Small intestine (tissue), 16 donors: Measurements from ENCODE around the gene ARHGAP21. TPM values are rescaled to one million over a fixed set of nuclear protein-coding genes. Genes with fewer than 3 reads are reported as not detected.
A peak's percentile ranks its signal among the peaks of the same experiment; 100 is the strongest.
"Not testable (repeated sequence)": the region's sequence is repeated elsewhere in the genome, so short reads cannot be mapped to it uniquely, and the experiment has no call there.

Experiments
- DNase-seq, 2 donors: peaks; one replicate each; pipeline versions ENCODE4 v3.0.0 to v3.0.0-alpha.2; 2013
- FAIRE-seq: peaks from 2 replicates; lab custom pipeline; 2012; peaks lifted over from hg19 to GRCh38; lab: Jason Lieb, UNC
- H3K27ac ChIP-seq, 3 donors: one replicate each; pipeline ENCODE4 v1.5.1; 2013; ENCODE audit warnings: low read length in 2 of 3, mild to moderate bottlenecking in 2 of 3, control low read depth in 1 of 3, inconsistent platforms in 1 of 3, low read depth in 1 of 3, moderate library complexity in 1 of 3
- H3K27me3 ChIP-seq, 3 donors: one replicate each; pipeline ENCODE4 v1.6.1; 2013; ENCODE audit warnings: low read length in 3 of 3, inconsistent platforms in 1 of 3; ENCODE audit not compliant: control insufficient read depth in 3 of 3, insufficient read depth in 3 of 3
- H3K36me3 ChIP-seq, 3 donors: one replicate each; pipeline ENCODE4 v1.6.1; 2013; ENCODE audit warnings: low read length in 3 of 3, inconsistent platforms in 1 of 3, low read depth in 1 of 3, mild to moderate bottlenecking in 1 of 3, moderate library complexity in 1 of 3; ENCODE audit not compliant: control insufficient read depth in 3 of 3, insufficient read depth in 2 of 3
- H3K4me1 ChIP-seq, 3 donors: one replicate each; pipeline ENCODE4 v1.6.1; 2013; ENCODE audit warnings: low read length in 2 of 3, inconsistent platforms in 1 of 3, low read depth in 1 of 3, mild to moderate bottlenecking in 1 of 3, moderate library complexity in 1 of 3; ENCODE audit not compliant: control insufficient read depth in 3 of 3, insufficient read depth in 2 of 3
- H3K4me3 ChIP-seq, 3 donors: one replicate each; pipeline ENCODE4 v1.5.1; 2013; ENCODE audit warnings: low read length in 3 of 3, control low read depth in 1 of 3, inconsistent platforms in 1 of 3, low read depth in 1 of 3, mild to moderate bottlenecking in 1 of 3, moderate library complexity in 1 of 3
- H3K9me3 ChIP-seq, 2 donors: one replicate each; pipeline ENCODE4 v1.6.1; 2013; ENCODE audit warnings: low read depth in 1 of 2, low read length in 1 of 2; ENCODE audit not compliant: control insufficient read depth in 2 of 2, insufficient read depth in 1 of 2
- WGBS, 3 donors: extraction: QIAGEN DNeasy Blood & Tissue Kit; methylation state at CpG; one replicate each; pipeline ENCODE4 v1.1.7; 2013; 5-methylcytosine and 5-hydroxymethylcytosine counted together
- long read RNA-seq, 10 donors: transcript quantifications; one replicate each; lab custom pipeline, GENCODE V29; 2026
- polyA plus RNA-seq, 4 donors: library from polyadenylated mRNA; stranded (reverse) in 3 of 4; unstranded in 1 of 4; fragments of 200-250 nt in 3 of 4; fragments of 120-200 nt in 1 of 4; gene quantifications; one replicate each; pipeline versions ENCODE4 v1.2.1 to v1.2.3, GENCODE V29; 2013
- donor health status: healthy with polysubstance abuse.
- donor health status: control.
- donor health status: control.
- donor health status: Bipolar disorder and iron deficiency.
- donor health status: healthy.

Gene ARHGAP21
- 10 to 100 TPM; 20.6 to 42.0 (median 29.7) TPM for polyA plus RNA-seq
- long read RNA-seq, donor 1, partial matches to known transcripts, result 0 of 2 reads
- long read RNA-seq, donor 1, other reads (novel, unspliced or antisense), result 0 of 2 reads
- long read RNA-seq, donor 2, result 0 reads
- long read RNA-seq, donor 3, result 0 reads
- long read RNA-seq, donor 4, result 0 reads
- long read RNA-seq, donor 5, result 0 reads
- long read RNA-seq, donor 6, partial matches to known transcripts, result 0 of 1 reads
- long read RNA-seq, donor 6, other reads (novel, unspliced or antisense), result 0 of 1 reads
- long read RNA-seq, donor 7, result 0 reads
- long read RNA-seq, donor 8, result 0 reads
- long read RNA-seq, donor 9, result 0 reads
- long read RNA-seq, donor 10, transcript ARHGAP21-212 (2 exons, 959 nt), result major isoform, 9 of 10 reads
- long read RNA-seq, donor 10, partial matches to known transcripts, result 0 of 10 reads
- long read RNA-seq, donor 10, other reads (novel, unspliced or antisense), result 0 of 10 reads

DNA sequence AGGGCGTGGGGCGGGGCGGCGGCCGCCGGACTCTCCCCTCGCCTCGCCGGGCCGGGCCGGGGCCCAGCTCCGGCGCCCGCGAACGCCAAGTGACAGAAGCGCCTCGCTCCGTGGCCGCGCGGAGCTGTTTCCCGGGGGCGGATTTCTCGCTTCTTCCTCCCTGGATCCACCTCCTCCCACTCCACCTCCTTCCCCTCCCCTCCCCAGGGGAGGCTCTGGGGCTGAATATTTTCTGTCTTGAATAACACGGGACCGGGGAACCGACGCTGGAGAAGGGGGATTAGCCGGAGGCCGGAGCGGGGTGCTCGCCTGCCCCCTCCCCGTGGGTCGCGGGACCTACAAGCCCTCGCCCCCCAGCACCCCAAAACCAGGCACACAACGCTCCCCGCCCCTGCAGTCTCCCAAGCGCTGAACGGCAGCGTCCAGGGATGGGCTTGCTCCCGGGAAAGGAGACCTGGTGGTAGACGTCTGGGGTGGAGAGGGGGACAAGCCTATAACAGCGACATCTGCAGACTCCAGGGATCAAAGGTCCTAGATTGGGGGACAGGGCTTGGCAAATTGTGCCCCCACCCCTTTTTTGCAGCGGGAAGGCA, at the start of gene ARHGAP21:
Gene ARHGAP21, minus strand, starts transcription at position 100 of the 593 bp plus-strand sequence. CDS start 1,988 bp downstream, outside the sequence.
- DNase-seq (peak; percentile 73 to 86), FAIRE-seq (no peak)
- H3K36me3 ChIP-seq, result peaks cover 0 to 6% (median 0%) of the 10 kb centered on the region in 3 donors
- H3K4me1 ChIP-seq, result peaks cover 0 to 10% (median 0%) of the 10 kb centered on the region in 3 donors
- H3K4me3 ChIP-seq, result peak within 1 kb of the TSS; percentile 85 to 88 (median 86)
- H3K27me3 ChIP-seq, result no peaks in the 10 kb centered on the region
- peak within 1 kb of the TSS; percentile 95 to 97 (median 95) for H3K27ac ChIP-seq
- 0 to 1% (median 1%) methylated on average over 32 to 46 of the region's 46 CpGs for WGBS, 3 donors
- H3K9me3 ChIP-seq, result no peaks in the 10 kb centered on the region

DNA sequence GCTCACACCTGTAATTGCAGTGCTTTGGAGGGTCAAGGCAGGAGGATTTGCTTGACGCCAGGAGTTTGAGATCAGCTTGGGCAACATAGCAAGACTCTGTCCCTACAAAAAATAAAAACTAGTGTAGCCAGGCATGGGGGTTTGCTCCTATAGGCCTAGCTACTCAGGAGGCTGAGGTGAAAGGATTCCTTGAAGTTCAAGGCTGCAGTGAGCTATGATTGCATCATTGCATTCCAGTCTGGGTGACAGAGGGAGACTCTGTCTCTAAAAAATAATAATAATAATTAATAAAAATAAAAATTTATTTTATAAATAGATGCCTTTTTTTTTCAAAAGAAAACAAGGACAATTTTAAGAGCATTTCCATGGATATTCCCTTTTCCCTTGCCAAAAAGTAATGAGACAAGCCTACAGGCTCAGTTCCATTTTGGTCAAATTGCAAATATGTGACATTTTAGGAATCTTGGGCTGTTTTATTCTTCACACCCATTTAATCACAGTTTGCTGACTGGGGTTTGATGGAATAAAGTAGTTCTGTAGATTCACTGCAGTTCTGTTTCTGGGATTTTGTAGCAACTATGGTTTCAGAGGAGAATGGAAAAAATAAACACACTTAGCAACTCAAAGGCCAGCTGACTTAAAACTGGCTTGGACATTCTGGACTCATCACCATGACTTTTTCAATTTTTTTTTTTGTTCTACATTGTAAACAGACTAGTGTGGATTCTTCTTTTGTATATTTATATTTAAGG, 48.4 kb upstream of the ARHGAP21 start:
- H3K27ac ChIP-seq, result no peak overlapping the region
- FAIRE-seq, result no peak
- DNase-seq, result no peak
- H3K4me3 ChIP-seq, result no peak overlapping the region
- H3K9me3 ChIP-seq, result no peaks in the 10 kb centered on the region
- no peaks in the 10 kb centered on the region for H3K36me3 ChIP-seq
- H3K27me3 ChIP-seq, result no peaks in the 10 kb centered on the region
- no peaks in the 10 kb centered on the region for H3K4me1 ChIP-seq
- WGBS, 3 donors, result 79 to 88% (median 86%) methylated on average over 1 of the region's 1 CpG

- not testable (repeated sequence) for DNase-seq, H3K36me3 ChIP-seq, H3K27ac ChIP-seq, H3K4me3 ChIP-seq, H3K27me3 ChIP-seq, FAIRE-seq, H3K4me1 ChIP-seq
- 0 to 57% (median 44%) methylated on average over 1 of the region's 1 CpG for WGBS, 3 donors
- H3K9me3 ChIP-seq, result peaks cover 0 to 12% of the 10 kb centered on the region in 2 donors
Observed at GRCh38 chr10:24764991-24765390, 41.3 kb upstream of the ARHGAP21 start.

- no peak overlapping the region for H3K27ac ChIP-seq
- FAIRE-seq, result no peak
- H3K27me3 ChIP-seq, result no peaks in the 10 kb centered on the region
- no peak overlapping the region for H3K4me3 ChIP-seq
- no peak for DNase-seq
- 56 to 67% (median 66%) methylated on average over 2 of the region's 2 CpGs for WGBS, 3 donors
- H3K36me3 ChIP-seq, result no peaks in the 10 kb centered on the region
- no peaks in the 10 kb centered on the region for H3K4me1 ChIP-seq
- peaks cover 0 to 12% of the 10 kb centered on the region in 2 donors for H3K9me3 ChIP-seq
Observed at GRCh38 chr10:24762966-24763623, 39.4 kb upstream of the ARHGAP21 start.

GRCh38 chr10:24762161-24762924, 38.7 kb upstream of the ARHGAP21 start:
- Histone ChIP-seq H3K36me3 (no peaks in the 10 kb centered on the region), H3K9me3 (peaks cover 0 to 12% of the 10 kb centered on the region in 2 donors), H3K4me3 (no peak overlapping the region), H3K4me1 (no peaks in the 10 kb centered on the region), H3K27me3 (no peaks in the 10 kb centered on the region), H3K27ac (no peak overlapping the region)
- WGBS, 3 donors, result 62 to 69% (median 65%) methylated on average over 8 of the region's 8 CpGs
- no peak for FAIRE-seq
- DNase-seq, result no peak

- no peaks in the 10 kb centered on the region for H3K4me1 ChIP-seq
- no peak for FAIRE-seq
- 93 to 97% (median 94%) methylated on average over 2 of the region's 2 CpGs for WGBS, 3 donors
- no peak for DNase-seq
- H3K9me3 ChIP-seq, result peaks cover 0 to 5% of the 10 kb centered on the region in 2 donors
- no peak overlapping the region for H3K27ac ChIP-seq
- no peaks in the 10 kb centered on the region for H3K27me3 ChIP-seq
- no peak overlapping the region for H3K4me3 ChIP-seq
- H3K36me3 ChIP-seq, result no peaks in the 10 kb centered on the region
Observed at GRCh38 chr10:24759672-24760071, 36.0 kb upstream of the ARHGAP21 start.

DNA sequence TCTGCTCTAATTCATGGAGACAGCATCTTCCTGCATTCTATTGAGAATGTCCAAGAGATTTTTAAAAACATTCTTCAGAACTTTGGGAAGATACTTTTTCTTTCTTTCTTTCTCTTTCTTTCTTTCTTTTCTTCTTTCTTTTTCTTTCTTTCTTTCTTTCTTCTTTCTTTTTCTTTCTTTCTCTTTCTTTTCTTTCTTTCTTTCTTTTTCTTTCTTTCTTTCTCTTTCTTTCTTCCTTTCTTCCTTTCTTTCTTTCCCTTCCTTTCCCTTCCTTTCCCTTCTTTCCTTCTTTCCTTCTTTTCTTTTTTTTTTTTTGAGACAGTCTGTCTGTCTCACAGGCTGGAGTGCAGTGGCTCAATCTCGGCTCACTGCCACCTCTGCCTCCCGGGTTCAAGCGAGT, 34.6 kb upstream of the ARHGAP21 start:
- H3K4me3 ChIP-seq, H3K9me3 ChIP-seq, H3K27me3 ChIP-seq, H3K4me1 ChIP-seq, H3K27ac ChIP-seq, DNase-seq, H3K36me3 ChIP-seq, FAIRE-seq: not testable (repeated sequence)
- 94 to 98% (median 95%) methylated on average over 3 of the region's 3 CpGs for WGBS, 3 donors
